Measurements from ENCODE around the gene CACNA2D2. TPM values are rescaled to one million over a fixed set of nuclear protein-coding genes. Genes with fewer than 3 reads are reported as not detected.

The CACNA2D2 gene
- total RNA-seq, 1 donor from 2014 or later: under 0.01 TPM

DNA sequence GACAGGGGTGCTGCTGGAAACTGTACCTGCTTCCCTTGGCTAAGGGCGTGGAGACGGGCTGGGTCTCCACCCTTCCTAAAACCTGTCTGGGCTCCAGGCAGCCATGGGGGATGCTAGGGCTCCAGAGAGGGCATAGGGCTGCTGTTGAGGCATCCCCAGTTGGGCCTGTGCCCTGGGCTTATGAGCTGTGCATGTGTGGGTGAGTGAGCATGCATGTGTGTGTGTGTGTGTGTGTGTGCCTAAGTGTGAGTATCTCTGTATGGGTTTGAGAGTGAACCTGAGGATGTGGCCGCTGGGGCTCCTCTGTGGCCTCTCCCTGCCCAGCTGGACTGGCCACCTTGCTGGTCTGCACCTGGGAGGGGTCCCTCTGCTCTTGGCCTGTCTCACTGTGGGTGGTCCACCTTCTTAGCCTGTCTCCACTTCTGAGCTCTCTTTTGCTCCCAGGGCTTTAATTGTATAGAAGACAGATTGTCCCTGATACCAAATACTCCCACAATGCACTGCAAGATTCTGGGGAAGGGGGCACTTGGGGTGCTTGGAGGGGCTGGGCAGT, 132.2 kb downstream of the CACNA2D2 start:
- no peak for DNase-seq (ENCODE audit: low read depth in 2 of 2)

DNA sequence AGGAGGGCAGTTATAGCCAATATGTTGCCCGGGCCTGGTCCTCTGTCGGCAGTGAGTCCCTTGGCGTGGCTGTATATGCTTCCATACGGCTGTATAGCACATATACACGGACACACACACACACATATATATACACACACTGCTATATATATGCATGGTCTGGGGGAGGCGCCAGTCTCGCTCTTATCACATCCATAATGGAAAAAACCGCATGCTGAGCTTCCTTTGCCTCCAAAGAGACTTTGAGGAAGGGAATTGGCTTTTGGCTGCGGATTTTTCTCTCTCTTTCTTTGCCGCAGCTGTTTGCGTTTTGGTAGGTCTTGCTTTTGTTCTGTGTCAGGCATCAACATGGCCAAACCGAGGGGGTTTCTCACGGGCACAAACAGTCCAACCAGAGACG, 132.8 kb downstream of the CACNA2D2 start:
- DNase-seq (ENCODE audit: low read depth in 2 of 2): peak; percentile 46 to 54

DNA sequence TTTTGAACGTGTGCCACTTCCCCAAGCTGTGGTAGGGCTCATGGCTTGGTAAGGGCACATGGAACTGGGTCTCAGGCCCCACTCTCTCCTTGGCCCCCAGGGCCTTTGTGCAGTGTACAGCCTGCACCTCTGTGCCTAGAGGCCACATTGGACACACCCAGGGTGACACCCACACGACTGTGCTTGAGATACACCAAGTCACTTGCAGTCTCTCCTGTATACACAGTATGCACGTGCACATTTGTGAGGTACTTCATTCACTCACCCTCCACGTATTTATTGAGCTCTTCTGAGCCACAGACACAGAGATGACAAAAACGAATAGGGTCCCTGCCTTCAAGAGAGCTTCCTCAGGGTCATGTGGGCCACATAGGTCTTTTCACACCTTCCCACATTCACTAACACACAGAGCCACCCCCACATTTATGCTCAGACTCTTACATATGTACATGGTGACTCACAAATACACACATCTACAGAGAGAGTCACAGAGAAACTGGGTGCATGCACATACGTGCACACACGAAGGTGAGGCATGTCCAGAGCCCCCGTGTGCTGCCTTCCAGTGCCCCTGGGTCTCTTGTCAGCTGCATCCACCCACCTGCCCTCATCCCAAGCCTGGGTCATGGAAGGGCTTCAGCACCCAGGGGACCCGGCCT, 134.3 kb downstream of the CACNA2D2 start:
- DNase-seq (ENCODE audit: low read depth in 2 of 2): no peak

DNA sequence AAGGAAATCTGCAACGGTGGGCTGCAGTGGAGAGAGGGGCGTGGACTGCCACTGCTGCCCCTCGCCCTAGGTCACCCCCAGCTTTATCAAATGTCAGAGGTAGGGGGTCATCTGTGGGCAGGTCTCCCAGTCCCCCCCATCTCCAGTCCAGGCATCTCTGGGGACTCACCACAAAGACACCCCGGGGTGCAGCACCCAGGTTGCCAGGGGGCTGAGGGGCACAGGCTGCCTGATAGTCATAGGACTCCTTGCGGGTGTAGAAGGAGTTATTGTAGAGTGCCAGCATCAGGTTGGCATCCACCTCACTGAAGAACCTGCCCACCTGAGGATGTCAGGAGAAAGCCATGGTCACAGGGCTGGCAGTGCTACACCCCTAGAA, 137.6 kb downstream of the CACNA2D2 start:
- DNase-seq (ENCODE audit: low read depth in 2 of 2): no peak

DNA sequence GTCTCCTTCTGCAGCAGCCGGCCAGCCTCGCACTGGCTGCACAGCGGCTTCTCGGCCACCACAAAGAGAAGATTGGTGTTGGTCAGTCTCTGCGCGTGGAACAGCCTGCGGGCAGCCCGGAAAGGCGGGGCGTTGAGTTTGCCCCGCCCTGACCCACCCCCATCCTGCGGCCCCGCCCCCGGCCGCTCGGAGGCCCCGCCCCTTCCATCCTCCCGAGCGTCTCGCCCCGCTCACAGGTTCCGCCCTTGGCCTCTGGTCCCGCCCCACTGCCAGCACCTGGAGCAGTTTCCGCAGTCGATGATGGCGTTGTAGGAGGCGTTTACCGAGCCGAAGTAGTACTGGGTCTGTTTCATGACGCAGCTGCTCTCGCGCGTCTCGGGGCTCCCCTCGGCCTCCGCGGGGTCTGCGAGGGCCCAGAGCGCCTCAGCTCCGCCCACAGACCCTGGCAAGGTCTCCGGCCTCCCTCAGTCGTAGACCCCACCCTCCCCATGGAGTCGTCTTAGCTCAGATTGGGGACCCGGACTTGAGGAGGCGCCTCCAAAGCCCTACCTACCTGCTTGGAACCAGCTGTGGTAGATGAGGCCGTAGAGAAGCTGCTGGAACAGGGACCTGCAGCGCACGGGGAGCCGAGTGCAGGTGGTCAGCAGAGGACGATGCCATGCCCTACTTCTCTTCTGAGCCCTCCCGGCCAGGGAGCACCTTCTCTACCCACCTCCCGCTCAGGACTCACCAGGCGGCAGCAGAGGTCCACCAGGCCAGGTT, 138.2 kb downstream of the CACNA2D2 start:
- DNase-seq (ENCODE audit: low read depth in 2 of 2): peak in 1 of 2 donors; percentile 68

DNA sequence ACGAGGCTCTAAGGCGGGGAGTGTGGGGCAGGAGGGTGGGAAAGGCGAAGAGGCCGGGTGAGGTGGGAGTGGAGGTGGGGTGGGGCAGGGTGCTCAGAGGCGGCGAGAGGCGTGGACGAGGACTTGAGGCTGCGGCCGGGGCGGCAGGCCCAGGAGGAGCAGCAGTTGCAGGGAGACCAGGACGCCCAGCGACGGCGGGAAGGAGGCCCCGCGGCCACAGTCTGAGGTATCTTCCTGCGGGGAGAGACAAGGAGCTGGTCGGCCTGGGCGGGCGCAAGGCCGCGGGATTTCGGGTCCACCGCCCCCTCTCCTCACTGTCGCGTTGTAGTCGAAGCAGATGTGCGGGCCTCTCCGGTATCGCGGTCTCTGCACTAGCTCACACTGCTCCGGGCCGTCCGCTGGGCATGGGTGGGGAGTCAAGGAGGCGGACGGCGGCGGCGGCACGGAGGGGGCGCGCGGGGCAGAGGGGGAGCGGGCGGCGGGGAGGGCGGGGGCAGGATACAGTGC, 138.8 kb downstream of the CACNA2D2 start:
- DNase-seq (ENCODE audit: low read depth in 2 of 2): no peak

DNA sequence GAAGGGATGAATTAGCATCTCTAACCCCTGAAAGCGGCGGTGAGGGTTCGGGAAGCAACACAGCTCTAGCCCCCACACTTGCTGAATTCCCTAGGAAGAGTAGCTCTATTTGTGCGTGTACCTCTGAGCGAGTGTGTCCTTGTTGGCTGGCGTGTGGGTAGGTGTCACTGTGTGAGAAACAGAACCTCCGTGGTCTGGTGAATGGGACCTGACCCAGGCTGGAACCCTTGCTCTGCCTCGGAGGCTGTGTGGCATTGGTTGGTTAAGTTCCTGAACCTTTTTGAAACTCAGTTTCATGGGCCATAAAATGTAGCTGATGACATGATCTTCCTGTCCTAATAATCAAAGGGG, 143.7 kb downstream of the CACNA2D2 start:
- DNase-seq (ENCODE audit: low read depth in 2 of 2): no peak

DNA sequence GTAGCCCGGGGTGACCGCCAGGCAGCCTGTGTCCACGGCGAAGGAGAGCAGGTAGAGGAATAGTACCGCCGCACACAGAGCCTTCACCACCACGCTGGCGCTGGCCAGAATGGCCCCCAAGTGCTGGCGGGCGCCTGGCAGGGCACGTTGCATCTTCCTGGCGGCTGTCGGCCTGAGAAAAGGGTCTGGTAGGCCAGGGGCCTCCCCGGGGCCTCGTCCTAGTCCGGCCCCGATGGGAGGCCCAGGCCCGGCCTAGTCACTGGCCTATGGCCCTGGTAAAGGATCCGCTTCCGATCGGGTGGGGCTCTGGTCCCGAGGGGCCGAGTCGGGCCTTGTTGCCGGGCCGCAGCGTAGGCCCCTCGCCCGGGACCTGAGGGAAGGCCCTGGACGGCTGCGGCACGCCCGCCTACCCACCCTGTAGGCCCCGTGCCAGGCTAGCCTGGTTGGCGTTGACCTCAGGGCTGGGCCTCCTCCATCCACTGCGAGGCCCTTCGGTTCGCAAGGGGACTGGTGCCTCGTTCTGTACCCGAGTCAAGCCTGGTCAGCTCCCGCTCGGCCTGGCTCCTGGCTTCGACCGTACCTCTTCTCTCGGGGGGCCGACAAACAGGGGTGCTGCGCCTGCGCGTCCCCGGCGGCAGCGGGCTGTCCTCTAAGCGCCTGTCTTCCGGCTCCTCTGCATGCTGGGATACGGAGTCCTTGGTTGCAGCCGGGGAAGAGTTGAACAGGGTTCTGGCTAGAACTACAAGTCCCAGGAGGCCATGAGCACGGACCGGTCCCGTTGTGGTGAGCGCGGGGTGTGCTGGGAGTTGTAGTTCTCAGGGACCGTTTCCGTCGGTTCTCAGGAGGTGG, 144.3 kb downstream of the CACNA2D2 start, which contains the start of gene TMEM115:
Gene TMEM115 (minus strand): TSS at position 611 of the 849 bp plus-strand sequence. CDS start 458 bp downstream, at position 153.
- DNase-seq (ENCODE audit: low read depth in 2 of 2): peak; percentile 97 to 99

DNA sequence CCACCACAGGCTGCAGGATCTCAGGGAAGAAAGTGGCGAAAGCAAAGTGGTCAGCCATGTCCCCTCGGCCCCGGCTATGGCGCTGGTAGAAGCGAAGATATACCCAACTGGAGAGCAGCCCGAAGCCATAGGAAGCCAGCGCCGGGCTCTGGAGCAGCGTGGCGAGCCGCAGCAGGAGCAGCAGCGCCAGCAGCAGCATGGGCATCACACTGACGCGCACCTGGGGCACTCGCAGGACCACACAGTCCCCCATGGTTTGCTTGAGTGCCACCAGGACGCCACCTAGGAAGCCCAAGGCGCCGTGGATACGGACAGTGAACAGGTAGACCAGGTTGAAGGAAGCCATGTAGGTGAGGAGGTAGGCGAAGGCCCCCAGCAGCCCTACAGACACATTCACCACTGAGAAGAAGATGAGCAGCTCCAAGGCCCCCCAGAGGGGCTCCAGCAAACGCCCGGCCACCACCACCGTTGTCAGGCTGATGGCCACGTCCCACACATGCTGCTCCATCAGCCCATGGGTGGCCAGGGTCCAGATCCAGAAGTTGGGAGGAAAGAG, 145.0 kb downstream of the CACNA2D2 start:
- DNase-seq (ENCODE audit: low read depth in 2 of 2): no peak

DNA sequence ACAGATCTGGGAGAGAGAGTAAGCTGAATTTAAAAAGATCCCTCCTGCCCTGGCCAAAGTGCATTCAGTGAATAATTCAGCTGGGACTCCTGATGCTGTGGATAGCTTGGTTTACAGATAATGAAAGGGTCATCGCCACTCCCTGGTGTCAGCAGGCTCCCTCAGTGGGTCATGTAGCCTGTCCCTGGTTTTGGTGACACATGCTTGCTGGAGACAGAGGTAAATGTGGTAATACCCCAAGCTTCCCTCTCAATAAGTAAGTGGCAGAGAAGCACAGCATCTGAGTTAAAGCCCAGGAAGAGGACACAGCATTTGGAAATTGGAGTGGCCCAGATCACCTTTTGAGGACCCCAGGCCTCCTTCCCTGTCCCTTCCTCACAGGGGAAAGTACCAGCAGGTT, 146.0 kb downstream of the CACNA2D2 start:
- no peak for DNase-seq (ENCODE audit: low read depth in 2 of 2)

DNA sequence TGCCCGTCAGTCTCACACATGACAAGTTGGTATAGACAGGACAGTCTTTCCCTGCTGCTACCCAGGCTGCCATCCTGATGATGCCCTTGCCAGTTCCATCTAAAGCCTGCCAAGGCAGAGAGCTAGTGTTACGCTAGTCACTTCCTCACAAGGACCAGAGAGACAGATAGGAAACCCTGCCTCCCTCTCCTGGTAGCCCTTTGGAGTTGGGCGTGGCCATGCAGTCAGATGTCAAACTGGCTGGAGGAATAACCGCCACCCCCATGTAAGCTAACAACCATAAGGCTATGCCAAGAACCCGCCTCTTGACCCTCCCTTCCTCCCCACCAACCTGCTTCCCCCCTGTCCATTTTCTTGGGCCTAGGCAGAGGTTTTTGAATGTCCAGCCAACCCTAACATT, 146.9 kb downstream of the CACNA2D2 start:
- DNase-seq (ENCODE audit: low read depth in 2 of 2): peak in 1 of 2 donors; percentile 19

DNA sequence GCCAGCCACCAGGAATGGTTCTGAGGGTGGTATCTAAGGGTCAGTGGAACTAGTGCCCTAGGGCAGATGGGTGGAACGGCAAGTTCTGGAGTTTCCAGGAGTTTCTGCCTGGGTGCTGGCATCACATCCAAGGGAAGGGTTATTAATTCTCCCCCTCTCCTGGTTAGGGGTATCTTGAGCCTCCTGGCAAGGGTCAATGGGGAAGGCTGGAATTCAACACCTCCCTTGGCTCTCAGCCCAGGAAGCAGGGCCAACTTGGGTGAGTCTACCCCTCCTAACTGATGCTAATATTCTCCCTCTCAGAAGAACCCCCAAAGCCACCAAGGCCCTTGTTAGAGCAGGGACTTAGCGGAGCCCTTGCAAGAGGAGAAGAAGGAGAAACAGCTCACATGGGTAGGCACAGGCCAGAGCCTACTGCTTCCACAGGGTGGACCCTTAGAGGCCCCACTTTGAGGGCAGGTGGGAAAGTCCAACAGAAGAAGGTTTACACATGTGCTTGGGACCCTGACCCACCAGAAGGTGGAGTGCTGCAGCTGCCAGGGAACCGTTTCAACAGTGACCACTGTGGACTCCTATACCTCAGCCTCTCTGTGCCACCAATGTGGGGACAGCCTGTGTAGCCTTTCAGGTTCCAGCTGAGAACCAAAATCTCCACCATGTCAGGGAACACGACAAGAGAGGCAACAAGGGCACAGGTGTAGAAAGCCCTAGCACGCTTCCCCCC, 147.4 kb downstream of the CACNA2D2 start:
- no peak for DNase-seq (ENCODE audit: low read depth in 2 of 2)

DNA sequence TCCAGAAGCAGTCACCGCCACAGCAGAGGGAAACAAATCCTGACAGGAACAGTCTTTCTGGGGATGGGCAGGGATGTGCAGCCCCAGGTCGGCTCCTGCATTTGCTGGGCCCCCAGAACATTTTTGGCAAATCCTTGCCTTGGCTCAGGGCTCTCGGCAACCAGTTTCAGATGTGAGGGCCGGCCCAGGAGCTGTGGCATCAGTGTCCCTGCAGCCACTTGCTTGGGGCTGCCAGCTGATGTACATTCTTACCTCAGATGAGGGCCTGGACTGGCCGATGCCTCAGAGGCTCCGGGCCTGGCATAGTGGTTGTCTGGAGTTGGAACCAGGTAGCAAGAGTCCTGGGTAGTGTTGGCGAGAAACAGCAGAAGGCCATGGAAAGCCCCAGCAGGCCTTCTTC, 148.6 kb downstream of the CACNA2D2 start:
- no peak for DNase-seq (ENCODE audit: low read depth in 2 of 2)

DNA sequence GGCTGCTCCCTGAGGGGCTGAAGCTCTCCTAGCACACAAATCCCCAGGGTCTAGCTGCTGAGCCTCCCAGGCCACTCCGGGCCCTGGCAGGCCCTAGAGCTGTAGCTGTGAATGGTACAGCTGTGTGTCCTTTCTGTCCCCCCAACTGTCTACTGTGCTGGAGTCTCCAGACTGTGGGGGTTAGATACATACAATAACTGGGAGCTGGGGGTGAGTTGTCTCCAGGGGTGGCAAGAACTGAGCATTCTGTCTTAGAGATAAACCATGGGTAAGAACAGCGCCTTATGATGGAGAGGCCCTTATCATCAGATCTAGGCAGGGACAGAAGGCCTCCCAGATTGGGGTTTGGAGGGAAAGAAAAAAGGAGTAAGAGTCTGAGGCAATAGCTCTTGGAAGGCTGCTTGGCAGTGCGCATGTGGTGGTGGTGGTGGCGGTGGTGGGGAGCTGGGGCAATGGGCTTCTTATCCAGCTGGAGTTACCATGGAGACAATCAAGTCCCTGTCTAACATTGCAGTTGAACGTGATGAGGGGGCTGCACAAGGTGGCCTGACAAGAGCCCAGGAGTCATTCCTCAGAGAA, 149.2 kb downstream of the CACNA2D2 start:
- DNase-seq (ENCODE audit: low read depth in 2 of 2): no peak

DNA sequence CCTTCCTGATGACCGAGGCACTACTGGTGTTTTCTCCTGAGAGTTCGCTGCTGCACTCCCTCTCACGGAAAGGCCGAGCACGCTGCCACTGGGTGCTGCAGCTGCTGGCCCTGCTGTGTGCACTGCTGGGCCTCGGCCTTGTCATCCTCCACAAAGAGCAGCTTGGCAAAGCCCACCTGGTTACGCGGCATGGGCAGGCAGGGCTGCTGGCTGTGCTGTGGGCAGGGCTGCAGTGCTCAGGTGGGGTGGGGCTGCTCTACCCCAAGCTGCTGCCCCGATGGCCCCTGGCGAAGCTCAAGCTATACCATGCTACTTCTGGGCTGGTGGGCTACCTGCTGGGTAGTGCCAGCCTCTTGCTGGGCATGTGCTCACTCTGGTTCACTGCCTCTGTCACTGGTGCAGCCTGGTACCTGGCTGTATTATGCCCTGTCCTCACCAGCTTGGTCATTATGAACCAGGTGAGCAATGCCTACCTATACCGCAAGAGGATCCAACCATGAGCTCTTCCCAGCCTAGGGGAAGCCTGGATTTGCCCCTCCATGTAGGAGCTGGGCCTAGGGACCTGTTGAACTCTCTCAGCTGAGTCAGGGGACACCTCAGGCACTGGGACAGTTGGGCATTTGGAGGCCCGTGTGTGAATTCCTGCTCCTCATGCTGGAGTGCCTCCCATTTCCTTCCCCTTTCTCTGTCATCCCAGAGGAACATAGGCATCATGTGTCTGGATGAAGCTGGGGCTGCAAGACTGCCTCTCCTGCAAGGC, 150.0 kb downstream of the CACNA2D2 start:
- no peak for DNase-seq (ENCODE audit: low read depth in 2 of 2)

DNA sequence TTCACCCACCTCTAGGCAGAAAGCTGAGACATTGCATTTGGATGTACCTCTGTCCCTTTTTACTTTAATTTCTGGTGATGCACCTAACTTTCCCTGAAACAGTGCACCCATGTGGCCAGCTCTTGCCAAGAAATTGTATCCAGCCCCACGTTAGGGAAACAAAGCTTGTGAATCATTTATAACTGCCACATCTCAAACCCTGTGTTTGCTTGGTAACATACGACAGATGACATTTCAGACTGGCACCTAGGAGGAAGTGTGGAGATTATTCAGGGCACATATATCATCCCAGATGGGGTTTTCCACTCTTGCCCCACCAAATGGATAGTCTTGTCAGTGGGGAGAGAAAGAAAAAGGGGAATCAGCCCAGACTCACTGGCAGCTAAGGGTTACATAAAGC, 150.7 kb downstream of the CACNA2D2 start:
- DNase-seq (ENCODE audit: low read depth in 2 of 2): peak in 1 of 2 donors; percentile 19

DNA sequence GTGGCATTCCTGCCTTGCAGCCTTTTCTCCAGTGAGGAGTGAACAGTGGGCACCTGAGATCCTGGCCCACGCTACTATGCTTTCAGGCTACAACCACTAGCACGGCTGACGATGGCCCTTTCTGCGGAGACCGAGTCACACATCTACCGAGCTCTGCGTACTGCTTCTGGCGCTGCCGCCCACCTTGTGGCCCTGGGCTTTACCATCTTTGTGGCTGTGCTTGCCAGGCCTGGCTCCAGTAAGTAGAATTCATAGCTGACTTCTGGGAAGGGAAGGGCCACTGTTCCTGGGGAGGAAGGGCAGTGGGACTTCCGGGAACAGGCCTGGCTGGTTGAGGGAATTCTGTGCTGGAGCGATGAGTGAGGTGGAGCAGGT, 152.1 kb downstream of the CACNA2D2 start:
- DNase-seq (ENCODE audit: low read depth in 2 of 2): no peak

DNA sequence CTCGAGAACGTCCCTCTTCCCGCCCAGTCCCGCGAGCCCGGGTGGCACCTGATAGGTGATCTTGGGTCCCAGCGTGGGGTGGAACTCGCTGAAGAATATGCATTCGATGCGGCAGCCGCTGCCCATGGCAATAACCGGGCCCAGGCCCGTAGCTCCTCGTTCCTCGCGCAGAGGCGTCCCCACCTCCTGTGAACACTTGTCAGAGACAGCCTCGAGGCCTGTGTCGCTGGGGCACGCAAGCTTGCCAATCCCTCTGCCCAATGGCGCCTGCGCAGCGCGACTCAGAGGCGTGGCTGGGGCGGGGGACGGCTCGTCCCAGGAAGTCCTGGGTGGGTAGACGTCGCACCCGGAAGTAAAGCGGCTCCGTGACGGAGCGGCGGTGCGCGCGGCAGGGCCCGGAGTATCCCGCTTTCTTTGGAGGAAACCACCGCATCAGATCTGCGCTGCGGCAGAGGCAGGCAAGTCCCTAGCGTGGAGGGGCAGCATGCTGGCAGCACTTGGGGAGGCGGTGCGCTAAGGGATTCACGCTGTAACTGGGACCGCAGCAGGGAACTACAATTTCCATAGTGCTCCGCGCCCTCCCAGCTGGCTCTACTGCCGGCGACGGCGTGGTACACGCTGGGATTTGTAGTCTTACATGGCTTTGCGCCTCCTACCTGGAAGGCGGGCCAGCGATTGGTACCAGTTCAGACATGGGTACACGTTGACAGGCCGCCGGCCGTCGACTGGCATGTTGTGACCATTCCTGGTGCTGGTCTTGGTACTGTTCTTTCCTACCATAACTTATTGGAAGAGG, 152.7 kb downstream of the CACNA2D2 start, which contains the start of the genes CYB561D2 and NPRL2:
Gene CYB561D2 (plus strand): TSS at position 336 of the 796 bp plus-strand sequence. CDS start 572 bp downstream, outside the sequence.
Gene NPRL2 (minus strand): TSS at position 249 of the 796 bp plus-strand sequence. CDS start 123 bp downstream, at position 126.
- peak; percentile 86 to 96 for DNase-seq (ENCODE audit: low read depth in 2 of 2)

DNA sequence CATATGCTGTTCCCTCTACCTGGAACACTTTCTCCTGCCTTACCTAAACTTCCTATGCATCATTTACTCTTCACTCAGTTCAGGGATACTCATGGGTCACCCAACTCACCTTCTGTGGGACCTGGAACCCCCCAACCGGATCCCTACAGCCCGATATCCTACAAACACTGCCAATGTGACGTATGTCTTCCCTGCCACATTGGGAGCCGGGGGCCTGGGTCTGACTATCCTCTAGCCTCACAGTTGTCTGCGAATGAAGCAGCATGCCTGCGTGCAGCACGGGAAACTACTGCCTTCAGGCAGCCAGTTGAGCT, 153.3 kb downstream of the CACNA2D2 start:
- no peak for DNase-seq (ENCODE audit: low read depth in 2 of 2)
